NCI-H2107 treated with DMSO at 0.1 percent for 48 hours (cell line): Measurements from ENCODE around the gene LCAT.
"Not testable (repeated sequence)": the region's sequence is repeated elsewhere in the genome, so short reads cannot be mapped to it uniquely, and the experiment has no call there.

ENCODE experiments used
- DNase-seq: peaks from one replicate; lab custom pipeline; 2025; ENCODE audit not compliant: unreplicated experiment; lab: John Stamatoyannopoulos, UW

LCAT gene

DNA sequence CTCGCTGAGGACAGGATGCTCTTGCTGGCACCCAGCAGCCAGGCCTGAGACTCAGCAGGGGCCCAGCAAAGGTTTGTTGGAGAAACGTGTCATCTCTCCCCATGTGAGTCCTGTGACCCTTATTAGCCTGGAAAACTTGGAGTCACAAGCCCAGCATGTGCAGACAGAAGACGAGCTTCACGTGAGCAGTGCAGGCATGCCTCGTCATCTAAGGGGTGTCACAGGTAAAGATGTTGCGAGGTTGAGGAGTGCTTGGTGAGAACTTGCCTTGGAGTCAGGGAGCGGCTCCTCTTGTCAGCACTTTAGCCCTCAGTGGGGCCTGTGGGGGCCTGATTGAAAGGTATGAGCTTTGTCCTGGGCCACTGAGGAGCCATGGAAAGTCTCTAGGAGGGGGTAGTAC, 10.1 kb downstream of the LCAT start:
- DNase-seq = no peak

DNA sequence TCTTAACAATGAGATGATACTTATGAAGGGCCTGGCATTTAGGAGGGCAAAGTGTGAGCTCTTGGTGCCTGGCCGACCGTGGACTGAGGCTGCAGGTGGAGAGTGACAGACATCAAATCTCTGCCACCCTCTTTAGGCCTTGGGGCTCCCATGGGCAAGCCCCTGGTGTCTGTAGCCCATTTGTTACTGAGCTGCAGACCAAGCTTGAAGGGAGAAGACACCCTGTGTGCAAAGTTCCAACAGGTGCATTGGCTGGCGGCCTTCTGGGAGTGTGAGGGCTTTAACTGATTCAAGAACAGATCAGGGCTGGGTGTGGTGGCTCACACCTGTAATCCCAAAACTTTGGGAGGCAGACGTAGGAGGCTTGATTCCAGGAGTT, 11.5 kb downstream of the LCAT start:
- no peak for DNase-seq

DNA sequence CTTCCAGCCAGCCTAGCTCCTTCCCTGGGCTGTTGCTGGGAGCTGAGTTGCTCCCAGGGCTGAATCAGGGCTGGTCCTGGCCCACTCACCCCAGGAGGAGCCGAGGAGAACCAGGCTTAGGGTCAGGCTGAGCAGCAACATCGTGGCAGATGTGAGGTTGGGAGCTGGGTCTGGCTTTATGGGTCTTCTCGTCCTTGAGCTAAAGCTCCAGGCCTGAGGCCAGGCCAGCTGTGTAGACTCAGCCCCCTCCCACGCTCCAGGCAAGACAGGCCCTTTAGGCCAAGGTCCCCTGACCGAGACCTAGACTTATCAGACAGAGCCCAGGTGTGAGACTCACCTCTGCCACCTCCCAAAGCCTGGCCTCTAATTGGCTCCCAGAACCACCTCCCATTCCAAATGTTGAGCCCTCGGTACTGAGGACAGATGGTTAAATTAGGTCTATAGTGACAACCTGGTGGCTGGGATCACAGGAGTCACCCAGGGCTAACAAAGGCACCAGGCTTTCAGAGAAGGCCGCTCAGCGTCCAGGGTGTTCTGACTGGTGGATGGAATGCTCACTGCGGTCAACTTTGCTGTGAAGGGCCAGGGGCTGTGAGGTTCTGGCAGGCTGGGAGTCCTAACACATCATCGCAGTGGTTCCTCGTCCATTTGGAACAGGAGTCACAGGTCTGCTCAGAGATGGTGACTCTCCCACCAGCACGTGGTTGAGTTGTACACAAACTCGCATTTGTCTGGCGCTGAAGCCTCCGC, 12.0 kb downstream of the LCAT start, which contains the start of gene CTRL:
CTRL (minus strand) TSS at position 151 of the 750 bp plus-strand sequence; CDS start at position 141, 10 bp downstream.
- no peak for DNase-seq

DNA sequence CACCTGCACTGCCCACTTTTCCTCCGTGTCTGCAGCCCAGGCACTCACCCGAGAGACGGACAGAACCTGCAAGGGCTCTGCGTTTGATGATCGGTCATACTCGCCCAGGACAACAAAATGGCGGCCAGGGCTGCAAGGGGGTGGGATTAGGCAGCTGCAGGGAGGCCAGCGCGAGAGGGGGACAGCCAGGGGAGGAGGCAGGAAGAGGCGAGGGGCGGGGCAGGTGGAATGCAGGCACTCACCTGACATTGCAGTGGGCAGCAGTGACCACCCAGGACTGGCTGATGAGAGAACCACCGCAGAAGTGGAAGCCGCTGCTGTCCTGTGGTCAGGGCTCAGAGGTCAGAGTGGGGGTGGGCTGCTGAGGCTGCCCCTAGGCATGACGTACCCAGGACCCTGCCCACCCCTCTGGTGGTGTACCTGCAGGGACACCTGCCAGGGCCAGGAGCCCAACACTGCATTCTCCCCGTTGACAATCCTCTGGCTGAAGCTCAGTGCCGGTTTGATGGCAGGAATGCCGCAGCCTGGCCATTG, 13.2 kb downstream of the LCAT start:
- DNase-seq = no peak

DNA sequence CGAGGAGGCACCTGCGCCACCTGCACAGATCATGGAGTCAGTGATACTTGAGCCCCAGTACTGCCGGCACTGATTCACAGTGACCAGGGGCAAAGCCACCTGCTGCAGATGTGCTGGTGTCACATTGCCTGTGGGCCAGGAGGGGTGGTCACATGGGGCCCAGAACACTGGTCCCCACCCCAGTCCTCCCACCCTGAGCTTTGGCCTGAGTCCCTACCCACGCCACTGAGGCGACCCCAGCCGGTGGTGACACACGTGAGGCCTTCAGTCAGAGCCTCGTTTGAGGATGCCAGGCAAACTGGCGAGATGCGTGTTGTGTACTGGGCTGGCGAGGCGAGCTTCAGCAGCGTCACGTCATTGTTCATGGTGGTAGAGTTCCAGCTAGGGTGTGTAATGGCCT, 13.7 kb downstream of the LCAT start:
- DNase-seq = no peak

DNA sequence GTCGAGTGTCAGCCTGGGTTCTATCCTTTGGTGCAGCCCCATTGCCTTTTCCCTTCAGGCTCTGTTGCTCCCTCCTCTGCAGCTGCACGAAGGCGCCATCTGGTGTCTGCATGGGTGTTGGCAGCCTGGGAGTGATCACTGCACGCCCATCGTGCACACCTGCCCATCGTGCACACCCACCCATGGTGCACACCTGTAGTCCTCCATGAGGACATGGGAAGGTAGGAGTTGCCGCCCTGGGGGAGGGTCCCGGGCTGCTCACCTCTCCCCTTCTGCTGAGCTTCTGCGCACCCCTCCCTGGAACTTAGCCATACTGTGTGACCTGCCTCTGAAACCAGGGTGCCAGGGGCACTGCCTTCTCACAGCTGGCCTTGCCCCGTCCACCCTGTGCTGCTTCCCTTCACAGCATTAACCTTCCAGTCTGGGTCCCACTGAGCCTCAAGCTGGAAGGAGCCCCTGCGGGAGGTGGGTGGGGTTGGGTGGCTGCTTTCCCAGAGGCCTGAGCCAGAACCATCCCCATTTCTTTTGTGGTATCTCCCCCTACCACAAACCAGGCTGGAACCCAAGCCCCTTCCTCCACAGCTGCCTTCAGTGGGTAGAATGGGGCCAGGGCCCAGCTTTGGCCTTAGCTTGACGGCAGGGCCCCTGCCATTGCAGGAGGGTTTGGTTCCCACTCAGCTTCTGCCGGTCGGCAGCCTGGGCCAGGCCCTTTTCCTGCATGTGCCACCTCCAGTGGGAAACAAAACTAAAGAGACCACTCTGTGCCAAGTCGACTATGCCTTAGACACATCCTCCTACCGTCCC, 15.2 kb downstream of the LCAT start:
- peak; percentile 76 for DNase-seq

DNA sequence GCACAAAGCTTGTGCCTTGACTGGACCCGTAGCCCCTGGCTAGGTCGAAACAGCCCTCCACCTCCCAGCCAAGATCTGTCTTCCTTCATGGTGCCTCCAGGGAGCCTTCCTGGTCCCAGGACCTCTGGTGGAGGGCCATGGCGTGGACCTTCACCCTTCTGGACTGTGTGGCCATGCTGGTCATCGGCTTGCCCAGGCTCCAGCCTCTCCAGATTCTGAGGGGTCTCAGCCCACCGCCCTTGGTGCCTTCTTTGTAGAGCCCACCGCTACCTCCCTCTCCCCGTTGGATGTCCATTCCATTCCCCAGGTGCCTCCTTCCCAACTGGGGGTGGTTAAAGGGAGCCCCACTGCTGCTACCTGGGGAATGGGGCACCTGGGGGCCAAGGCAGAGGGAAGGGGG, 15.8 kb downstream of the LCAT start:
- DNase-seq = no peak

DNA sequence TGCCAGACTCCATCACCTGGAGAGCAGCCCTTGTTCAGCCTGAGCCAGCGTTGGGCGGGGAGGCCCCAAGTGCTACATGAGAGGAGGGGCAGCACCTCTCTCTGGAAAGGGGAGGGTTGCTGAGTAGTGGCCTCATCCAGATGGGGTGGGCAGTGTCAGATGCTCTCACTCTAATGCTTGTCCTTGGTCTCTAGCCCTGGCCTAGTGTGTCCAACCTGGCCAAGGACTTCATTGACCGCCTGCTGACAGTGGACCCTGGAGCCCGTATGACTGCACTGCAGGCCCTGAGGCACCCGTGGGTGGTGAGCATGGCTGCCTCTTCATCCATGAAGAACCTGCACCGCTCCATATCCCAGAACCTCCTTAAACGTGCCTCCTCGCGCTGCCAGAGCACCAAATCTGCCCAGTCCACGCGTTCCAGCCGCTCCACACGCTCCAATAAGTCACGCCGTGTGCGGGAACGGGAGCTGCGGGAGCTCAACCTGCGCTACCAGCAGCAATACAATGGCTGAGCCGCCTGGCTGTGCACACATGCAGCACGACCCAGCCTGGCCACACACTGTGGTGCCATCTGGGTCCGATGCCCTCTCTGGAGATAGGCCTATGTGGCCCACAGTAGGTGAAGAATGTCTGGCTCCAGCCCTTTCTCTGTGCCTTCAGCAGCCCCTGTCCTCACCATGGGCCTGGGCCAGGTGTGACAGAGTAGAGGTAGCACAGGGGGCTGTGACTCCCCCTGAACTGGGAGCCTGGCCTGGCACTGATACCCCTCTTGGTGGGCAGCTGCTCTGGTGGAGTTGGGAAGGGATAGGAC, 16.6 kb downstream of the LCAT start:
- no peak for DNase-seq

DNA sequence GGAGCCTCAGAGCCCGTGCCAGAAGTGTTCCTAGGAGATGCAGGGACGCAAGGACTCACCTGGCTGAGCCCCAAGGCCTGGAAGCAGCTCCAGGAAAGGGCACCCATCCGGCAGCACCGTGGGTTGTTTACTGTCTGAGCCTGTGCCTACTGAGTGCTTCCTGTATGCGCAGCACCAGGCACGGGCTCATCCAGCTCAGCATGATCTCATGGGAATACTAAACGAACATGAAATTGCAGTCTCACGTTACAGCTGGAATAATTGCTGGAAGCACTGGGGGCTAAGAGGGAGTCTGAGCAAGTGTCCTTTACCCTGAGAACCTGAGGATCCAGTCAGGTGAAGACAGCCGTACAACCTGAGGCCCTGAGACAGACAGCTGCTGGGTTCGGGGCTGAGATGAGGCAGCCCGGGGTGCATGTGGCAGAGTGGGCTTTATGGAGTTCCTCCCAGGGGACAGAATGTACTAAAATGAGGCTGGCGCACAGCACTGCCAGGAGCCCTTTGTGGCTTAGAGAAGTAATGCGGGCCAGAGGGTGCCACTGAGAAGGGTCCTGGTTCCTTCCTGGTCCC, 17.7 kb downstream of the LCAT start:
- DNase-seq = peak; percentile 94

DNA sequence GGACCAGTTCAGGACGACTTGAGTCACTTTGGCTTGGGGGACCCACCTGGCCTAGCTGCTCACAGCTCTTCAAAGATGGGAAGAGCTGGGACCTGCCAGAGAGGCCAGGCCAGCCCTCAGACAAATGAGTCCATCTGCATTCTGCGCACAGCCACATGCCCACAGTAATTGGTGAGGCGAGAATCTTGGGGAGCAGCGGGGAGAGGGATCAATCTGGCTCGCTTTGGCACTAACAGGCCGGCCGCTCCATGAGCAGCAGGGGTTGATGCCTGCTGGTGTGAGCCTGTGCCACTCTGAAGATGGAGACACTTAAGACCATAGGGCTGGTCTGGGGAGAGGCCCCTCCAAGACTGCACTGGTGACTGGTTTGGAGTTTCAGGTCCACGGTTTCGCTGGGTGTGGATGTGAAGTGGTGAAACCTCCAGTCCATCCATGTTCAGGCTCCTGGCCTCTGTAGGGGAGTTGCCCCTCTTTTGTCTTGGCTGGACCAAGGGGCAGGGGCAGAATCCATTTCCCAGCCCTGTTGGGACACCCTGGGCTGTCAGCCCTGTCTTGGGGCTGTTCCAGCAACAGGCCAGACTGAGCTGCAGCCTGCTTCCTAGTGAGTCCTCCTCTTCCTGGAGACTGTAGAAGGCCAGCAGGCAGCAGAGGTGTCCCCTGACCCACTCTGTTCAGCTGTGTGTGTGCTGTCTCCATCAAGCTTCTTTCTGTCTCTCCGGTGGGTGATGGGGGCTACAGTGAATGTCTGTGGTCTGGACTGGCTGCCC, 19.6 kb downstream of the LCAT start:
- DNase-seq = no peak

DNA sequence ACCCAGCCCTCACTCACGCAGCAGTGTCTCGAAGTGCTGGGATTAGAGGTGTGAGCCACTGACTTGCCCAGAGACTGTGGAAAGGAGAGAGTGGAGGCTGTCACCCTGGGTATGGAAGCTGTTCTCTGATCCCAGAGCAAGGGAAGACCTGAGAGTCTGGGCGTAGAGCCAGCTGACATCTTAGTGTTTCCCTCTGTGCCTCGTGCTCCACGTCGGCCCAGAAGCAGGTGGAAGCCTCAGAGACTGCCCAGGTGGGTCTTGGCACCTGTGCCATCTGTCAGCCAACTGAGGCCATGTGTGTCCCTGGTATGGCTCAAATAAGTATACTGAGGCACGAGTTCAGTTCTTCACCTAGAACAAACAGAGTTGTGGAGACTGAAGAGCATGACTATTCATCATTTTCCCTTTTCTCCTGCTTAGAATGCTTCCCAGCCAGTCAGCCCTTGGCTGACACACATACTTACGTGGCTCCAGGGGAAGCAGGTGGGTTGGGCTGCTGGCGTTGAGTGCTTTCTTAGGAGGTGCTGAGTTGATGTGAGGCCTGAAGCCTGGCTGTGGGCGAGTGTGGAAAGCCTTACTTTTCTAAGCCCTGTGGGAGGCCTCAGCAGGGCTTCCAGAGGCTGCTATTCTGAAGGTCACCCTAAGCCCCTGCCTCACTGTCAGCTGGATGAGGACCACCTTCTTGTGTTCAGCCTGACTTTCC, 20.4 kb downstream of the LCAT start:
- DNase-seq = peak; percentile 80

DNA sequence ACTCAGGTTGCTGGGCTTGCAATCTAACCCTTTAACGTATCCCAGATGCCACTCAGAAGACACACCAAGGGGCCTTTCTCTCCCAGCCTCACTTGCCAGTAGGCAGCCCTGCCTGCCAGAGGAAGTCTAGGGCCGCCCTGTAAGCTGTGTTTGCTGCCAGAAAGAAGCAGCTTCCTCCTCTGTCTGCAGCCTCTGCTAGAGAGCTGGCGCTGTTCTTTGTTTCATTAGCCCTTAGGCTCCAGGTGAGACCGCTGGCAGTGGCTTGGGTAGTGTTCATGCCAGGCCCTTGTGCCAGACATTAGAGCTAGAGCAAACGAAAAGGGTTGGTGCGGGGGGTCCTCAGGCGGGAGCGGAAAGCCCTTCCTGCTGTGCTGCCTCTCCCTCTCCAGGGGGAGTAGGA, 21.2 kb downstream of the LCAT start:
- DNase-seq = peak; percentile 83

DNA sequence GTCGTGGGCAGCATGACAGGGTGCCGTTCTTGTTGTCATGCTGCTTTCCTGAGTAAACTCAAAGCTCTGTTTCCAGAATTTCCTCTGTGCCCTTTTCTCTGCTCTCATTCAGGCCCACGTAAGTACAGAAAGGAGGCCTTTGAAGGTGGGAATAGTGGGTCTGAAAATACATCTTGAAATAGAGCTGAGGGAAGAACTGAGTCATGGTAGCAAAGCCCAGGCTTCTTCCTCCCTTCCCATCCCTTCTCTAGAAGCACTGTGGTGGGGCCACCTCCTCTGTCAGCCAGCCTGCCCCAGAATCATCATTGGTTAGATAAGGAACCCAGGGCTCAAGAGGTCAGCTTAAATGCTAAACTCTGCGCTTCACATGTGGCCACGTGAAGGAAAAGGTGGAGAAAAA, 21.7 kb downstream of the LCAT start:
- no peak for DNase-seq

DNA sequence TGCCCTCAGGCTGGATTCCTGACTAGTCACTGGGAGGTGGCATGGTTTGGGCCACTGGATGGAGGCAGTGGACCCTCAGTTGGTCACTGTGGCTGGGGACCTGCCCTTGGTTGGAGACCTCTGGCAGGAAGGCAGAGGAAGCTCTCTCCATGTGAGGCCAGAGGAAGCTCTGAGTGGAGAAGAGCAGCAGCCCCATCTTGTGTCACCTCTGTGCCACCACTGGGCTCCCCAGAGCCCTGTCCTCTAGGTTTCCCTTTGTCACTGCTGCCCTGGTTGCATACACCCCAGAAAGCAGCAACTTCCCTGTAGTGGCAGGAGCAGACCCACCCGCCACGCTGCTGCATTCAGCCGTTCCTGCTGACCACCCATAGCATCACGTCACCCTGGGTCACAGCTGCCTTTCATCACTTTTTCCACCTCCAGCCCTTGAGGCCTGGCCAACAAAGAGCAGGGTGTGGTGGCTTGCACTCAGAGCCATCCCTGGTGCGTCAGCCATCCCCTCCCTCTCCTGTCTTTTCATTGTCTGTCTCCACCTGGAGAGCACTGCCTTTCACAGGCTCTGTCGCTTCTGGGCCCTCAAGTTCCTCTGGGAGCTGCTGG, 24.2 kb downstream of the LCAT start:
- DNase-seq = no peak

DNA sequence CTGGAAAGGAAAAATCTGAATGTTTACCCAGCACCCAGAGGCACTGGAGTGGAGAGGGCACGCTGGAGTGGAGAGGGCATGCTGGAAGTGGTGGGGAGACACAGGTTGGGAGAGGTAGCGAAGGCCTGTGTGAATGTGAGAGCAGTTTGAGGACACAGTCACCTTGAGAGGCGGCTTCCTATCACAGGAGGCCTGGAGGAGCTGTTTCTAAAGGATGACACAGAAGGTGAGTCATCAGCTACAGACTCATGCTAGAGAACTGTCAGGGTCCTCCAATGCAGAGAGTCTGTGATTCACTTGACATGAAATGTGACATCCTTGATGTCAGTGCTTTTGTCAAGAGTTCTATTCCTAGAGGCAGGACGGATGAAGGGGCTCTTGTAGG, 26.1 kb downstream of the LCAT start:
- DNase-seq = no peak

DNA sequence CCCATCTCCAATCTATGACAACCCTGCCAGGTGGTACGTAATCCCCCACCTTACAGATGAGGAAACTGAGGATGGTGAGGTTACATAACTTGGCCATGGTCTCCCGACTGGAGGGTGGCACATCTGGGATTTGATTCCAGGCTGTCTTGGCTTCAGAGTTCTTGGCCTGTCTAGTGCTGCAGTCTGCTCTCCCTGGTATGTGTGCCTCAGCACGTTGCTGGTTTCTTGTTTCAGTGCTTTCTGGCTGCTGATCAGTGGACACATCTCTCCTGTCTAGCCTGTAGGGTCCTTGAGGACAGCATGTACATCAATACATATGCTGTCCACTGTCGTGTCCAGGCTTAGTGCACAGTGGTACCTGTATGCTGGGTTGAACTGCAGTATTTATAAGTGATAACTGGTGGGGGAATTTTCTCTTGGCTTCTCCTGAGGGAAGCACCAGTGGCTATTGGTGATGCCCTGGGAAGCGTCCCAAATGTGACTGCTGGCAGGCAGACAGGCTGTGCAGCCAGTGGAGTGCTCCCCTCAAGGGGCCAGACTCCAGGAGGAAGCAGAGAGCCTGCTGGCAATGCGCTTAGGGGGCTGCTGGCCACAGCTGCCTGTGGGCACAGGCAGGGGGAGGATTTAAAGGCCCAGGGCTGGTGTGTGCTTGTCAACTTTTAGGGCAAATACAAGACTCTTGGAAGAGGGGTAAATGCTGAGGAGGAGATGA, 26.6 kb downstream of the LCAT start:
- DNase-seq = no peak

DNA sequence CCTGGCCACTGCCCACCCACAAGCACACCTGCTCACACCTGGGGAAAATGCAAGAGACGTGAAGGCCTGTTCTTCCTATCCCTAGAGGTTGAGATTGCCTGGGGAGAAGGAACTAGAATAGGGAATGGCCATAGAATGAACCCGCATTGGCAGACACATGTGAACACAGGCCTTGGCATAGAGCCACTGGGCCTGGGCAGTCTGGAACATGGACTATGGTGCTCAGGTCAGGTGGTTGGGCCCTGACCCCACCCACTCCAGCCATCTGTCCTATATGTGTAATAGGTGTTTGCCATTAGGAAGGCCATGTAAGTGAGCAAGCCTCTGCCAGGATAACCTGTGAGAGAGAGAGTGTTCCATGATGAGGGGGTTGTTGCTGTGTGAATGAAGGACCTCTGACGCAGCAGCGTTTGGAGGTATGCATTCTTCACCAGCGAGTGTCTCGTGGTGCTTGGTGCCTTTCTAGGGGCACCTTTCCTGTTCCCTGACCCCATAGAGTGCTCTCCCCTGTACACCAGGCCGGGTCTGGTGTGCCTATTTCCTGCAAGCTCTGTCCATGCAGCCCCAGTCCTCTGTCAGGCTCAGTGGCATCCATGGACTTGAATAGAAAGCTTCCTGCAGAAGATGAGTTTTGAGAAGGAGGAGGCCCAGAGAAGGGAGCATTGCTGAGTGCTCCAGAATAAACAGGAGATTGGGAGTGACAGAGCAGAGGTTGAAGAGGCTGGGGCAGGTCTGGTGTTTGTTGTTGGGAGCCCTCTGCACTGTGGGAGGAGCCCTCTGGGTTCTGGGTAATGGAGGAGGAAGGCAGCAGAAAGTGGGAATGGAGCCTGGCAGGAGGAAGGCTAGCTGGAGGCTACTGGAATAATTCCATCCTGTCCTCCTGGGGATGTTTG, 27.8 kb downstream of the LCAT start:
- DNase-seq = no peak

DNA sequence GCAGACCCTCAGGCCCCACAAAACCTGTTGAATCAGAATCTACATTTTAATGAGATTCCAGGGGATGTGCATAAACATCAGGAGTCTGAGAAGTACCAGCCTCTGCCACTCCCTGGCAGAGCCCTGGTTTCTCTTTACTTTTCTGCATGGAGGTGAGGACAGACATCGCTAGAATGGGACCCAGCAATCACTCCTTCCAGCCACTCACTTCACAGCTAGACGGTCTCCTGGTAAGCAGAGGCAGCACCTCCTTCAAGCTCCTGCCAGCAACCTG, 28.5 kb downstream of the LCAT start:
- not testable (repeated sequence) for DNase-seq
